ENCODE measurements around the gene MMP26.

- TF ChIP-seq GATA3 (IDR thresholded peaks at IDR 0.05; ENCODE audit: low read depth, low read length): no peak
- no peak for TF ChIP-seq GATA2 (IDR thresholded peaks at IDR 0.05; ENCODE audit: low read depth, low read length)
Observed at GRCh38 chr11:4727171-4727570, 22.6 kb downstream of the MMP26 start.
